ENCODE measurements around the gene PFN2.
"Not testable (repeated sequence)": the region's sequence is repeated elsewhere in the genome, so short reads cannot be mapped to it uniquely, and the experiment has no call there.

Gene PFN2, protein sequence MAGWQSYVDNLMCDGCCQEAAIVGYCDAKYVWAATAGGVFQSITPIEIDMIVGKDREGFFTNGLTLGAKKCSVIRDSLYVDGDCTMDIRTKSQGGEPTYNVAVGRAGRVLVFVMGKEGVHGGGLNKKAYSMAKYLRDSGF

GRCh38 chr3:149970716-149971402, at the start of gene PFN2:
PFN2 (minus strand) TSS chr3:149970895; CDS start chr3:149970856, 39 bp downstream.
- DNase-seq (ENCODE audit: low spot score): peak; percentile 63

DNA sequence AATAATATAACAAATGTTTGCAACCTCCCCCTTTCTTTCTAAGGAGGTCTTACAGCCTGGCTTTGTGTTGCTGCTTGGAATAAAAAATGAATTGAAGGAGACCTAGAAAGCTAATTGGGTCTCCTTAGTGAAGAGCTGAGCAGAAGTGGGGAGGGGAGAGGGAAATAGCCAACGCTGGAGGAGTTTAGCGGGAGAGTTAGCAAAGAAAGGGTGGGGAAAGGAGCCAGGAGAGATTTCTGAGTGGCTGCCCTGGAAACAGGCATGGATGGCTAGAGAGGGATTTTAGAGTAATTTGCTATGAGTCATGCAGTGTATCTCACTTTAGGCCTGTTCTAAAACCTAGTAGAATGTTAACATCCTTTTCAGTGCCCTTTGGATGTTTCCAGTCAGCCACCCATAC, 45.2 kb upstream of the PFN2 start:
- DNase-seq (ENCODE audit: low spot score): no peak

- no peak for DNase-seq (ENCODE audit: low spot score)
These were observed 44.1 kb upstream of the PFN2 start for GRCh38 chr3:150014782-150015181.

DNA sequence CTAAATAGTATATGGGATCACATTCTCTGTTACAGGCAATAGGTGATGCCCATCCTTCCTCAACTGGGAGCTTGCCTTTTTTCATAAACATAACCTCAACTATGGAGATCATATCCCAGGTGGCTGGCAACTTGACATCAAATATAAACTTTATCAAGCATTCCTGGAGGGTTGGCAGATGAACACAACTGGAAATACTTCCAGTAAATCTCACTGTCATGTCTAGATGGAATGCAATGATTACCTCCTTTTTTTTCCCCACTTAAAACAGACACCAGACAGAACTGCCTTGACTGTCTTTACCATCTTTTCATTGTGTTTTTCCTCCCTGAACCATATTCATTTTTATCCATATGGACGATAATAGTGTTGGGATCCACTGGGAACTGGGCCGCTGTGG, 43.1 kb upstream of the PFN2 start:
- no peak for DNase-seq (ENCODE audit: low spot score)

DNA sequence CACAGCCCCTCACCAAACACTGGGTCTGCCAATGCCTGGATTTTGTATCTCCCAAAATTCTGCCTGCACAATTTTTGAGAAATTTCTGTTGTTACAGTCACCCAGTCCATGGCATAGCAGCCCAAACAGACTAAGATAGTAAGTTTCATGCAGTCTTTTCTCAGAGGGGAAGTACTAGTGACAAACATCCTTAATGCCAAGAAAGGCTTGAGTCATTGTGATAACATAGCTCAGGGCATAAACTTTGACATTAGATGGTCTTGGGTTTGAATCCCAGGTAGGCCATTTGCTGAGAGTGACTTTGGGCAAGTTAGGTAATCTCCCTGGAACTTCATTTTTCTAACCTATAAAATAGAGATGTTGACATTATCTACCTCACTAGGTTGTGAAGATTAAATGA, 36.1 kb upstream of the PFN2 start:
- DNase-seq (ENCODE audit: low spot score): no peak

DNA sequence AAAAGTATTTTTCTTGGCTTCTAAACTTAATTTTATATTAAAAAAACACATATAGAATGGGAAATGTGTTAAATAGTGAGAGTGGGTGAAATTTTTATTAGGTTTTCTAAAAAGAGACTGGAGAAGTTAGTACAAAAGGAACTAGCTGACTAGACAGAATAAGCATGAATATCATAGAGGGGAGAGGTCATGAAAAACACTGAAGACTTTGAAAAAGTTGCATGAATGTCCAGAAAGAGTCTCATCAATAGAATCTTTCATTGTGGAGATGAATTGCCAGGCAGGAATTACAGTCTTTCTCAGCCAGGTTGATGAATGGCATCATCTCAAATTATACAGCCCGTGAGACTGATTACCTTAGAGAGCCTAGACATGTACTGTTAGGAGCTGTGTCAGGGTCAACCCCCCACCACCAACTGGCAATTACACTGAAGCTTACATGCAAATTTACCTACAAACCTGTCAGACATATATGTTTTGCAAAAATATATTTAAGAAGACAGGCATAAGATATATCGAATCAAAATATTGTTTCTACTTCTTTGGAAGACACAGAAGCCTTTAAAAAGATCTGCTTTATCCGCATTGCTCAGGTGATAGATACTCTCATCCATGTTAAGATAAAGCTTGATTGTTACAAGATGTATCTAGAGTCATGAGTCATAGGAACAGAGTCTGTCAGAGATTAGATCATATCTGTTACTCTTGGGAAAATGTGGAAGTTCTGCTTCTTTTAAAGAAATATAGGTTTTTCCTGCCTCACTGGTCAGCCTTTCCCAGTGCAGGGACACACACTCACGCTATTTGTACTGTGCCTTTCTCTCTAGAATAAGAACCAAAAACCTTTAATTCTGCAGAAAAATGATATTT, 34.8 kb upstream of the PFN2 start:
- DNase-seq (ENCODE audit: low spot score): no peak

- DNase-seq (ENCODE audit: low spot score): no peak
These were observed 29.9 kb upstream of the PFN2 start for GRCh38 chr3:150000641-150001040.

- no peak for DNase-seq (ENCODE audit: low spot score)
These were observed 28.7 kb upstream of the PFN2 start for GRCh38 chr3:149999421-149999820.

GRCh38 chr3:149998946-149999345, 28.3 kb upstream of the PFN2 start:
- DNase-seq (ENCODE audit: low spot score): no peak

DNA sequence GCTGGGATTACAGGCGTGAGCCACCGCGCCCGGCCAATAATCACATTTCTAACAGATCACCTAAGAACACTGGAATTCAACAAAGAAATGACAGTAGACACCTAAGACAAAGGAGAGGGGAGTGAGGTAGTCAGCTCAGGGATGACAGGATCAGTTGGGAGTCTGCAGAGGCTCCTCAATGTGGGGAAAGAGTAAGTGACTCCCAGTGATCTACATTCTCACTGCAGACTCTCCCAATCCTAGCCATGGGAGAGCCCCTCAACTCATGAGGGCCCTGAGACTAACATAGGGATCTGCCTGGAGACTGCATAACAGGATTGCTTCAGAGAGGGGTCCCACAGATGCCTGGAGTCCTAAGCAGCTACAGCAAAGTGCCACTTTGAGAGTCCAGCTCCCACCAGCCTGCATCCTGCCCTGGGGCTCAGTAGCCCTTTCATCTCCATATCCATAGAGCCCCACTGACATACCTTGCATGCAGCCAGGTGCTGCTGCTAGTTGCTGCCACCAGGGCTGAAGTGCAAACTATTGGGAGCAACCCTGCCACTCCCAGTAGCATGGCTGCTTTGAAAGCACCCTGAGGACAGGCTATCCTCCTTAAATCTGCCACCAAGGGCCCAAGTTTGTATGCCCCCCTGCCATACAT, 21.8 kb upstream of the PFN2 start:
- no peak for DNase-seq (ENCODE audit: low spot score)

DNA sequence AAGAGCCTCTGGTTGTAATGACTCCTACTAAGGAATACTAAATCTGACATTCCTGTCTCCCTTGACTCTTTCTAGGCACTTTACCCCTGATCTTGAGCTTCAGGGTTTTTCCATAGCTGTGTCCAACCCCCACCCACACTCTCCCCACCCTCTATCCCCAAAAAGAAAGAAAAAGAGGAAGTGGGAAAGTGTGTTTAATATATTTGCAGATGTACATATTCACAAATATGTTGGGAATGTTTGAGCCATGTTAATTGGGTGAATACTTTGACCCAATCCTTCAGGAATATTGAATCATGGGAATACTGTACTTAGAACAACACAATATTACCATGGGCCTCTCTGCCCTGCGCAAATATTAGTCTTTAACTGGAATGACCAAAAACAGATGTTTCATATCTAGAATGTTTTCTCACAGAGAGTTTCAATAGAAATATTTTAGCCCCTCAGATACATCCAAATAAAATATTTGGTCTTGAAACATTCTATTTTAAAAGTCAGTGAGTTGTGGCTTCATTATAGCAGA, 19.8 kb upstream of the PFN2 start:
- DNase-seq (ENCODE audit: low spot score): no peak

DNA sequence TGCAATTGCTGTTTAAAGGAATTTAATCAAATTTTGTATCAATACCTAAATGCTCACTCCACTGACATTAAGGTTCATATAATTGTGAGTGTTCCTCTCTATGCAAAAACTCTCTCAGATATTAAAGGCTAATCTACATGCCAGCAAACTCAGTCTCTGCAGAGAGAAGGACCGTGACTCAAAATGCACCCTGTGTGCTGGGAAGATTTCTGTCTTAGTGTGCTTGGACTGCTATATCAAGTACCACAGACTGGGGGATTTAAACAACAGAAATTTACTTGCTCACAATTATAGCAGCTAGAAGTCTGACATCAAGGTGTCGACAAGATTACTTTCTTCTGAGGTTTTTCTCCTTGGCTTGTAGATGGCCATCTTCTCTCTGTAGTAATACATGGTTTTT, 18.6 kb upstream of the PFN2 start:
- no peak for DNase-seq (ENCODE audit: low spot score)

GRCh38 chr3:149983628-149984027, 12.9 kb upstream of the PFN2 start:
- no peak for DNase-seq (ENCODE audit: low spot score)

DNA sequence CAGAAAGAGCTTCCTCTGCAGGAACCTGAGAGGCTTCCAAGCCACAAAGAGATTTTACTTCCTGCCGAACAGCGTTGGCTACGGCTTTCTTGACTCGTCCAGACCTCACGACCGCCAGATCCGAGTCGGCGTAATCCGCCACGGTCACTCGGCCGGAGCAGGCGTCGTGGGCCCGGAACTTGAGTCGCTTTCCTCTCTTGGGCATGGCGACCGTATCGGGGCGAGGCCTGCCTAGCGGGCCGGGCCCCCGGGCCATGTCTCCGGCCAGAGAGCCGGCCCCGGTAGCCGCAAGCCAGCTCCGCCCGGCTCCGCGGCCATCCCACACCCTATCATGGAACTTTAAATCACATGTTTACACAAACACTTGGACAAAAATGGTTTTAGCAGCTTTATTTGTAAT, 12.4 kb upstream of the PFN2 start:
- DNase-seq (ENCODE audit: low spot score): not testable (repeated sequence)

DNA sequence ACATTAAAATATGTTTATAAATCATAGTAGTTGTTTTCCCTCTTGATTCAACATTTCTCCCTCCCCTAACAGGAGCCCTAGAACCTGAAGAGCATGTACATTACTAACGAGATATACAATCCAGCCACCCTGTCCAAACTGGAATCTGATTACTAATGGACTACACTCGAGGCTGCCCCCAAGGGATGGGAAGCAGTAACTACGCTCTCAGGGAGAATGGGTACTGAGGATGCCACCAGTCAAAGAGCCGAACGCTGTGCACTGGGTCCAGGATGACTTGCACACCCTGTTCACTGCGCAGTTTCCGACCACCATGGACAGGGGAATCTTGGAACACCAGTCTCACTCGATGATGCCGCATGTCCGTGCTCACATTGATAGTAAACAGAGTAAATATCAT, 11.3 kb upstream of the PFN2 start:
- DNase-seq (ENCODE audit: low spot score): not testable (repeated sequence)

- DNase-seq (ENCODE audit: low spot score): no peak
These were observed 6.7 kb upstream of the PFN2 start for GRCh38 chr3:149977386-149977785.

DNA sequence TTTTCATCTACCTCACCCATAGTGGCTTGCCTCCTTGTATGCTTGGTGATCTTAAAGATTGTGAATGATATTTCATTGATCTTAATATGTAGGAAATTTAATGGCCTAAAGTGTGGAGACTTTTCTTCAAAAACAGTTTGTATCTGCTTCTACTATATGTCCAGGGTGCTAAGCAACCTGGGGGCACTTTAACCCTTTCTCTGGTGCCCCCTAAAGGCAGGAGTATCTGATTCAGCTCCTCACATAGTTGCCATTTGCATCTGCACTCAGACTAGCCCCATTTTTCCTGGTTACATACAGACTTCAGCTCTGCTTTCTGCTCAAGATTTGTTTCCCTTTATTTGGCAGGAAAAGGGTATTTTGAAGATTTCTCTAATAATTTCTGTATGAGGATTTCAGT, 5.2 kb upstream of the PFN2 start:
- DNase-seq (ENCODE audit: low spot score): no peak

DNA sequence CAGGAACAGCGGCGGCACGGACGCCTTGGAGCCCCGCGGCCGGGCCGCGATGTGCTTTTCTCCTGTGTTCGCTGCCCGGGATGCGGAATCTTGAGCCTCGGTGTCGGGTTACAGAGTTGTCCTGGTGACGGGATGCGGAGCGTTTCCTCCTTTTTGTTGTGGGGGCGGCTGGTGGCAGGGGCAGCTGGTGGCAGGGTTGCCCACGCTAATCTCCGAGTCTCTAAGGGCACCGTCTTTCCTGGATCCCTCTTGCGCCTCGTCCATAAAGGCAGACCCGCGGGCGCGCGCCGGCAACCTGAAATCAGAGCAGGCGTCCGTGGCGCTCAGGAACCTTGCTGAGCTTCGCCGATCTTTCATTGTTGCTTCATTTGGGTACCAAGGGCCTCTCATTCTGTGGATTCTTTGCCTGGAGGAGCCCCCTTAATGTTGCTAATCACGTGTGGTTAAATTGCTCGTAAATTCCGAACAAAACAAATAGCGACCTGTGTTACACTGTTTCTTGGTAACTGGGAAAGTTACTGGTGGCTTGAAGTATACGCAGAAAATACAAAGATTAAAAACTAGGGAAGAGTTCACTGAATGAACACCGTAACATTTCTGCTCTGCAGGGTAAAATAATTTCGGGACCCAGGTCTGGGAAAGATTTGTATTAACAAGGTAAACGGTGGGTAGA, 844 bp upstream of the PFN2 start:
- DNase-seq (ENCODE audit: low spot score): peak; percentile 18

DNA sequence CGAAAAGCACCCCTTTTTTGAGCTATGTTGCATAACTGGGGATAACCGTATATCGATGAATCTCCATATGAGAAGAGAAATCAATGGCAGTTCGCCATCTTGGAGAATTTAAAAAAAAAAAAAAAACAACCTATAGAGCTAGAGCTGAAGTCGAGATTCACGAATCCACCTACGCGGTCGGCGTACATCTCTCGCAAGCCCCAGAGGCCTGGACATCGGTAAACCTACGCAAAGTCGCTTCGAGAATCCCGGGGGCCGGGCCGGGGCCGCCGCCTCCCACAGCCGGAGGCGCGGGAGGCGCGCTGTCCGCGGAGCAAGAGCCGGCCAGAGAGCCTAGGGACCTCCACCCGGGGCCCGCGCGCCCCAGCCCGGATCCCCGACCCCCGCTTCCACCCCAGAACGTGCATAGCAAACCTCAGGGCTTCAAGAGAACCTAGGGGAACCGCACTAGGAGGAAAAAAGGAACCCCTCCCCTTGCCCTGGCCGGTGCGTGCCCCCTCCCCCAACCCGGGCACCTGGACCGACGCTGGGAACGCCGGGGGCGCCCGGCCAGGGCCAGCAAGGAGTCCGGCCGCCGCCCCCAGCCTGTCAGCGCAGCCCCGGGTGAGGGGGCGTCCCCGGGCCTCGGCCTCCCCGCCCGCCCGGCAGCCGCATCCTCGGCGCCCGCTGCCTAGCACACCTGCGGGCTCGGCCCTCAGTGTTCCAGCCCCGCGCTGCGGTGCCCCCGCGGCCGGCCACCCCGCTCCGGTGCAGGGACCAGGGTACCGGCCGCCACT, 567 bp downstream of the PFN2 start:
- DNase-seq (ENCODE audit: low spot score): peak; percentile 78

GRCh38 chr3:149969110-149969939, 1.4 kb downstream of the PFN2 start:
- no peak for DNase-seq (ENCODE audit: low spot score)
